GM18505 (cell line): ENCODE results near the gene HDDC2.

ENCODE experiments used
- ATAC-seq: cut with Tn5 transposase; IDR thresholded peaks from one replicate; pipeline ENCODE4 v1.9.1; 2021; ENCODE audit not compliant: unreplicated experiment
- POLR2A ChIP-seq: IDR thresholded peaks from 4 replicates; pipeline ENCODE4 v1.6.1; 2011; ENCODE audit warnings: borderline replicate concordance; ENCODE audit not compliant: insufficient read depth, insufficient read length; ENCODE audit errors: extremely low read depth

HDDC2 gene

GRCh38 chr6:125251516-125252220 is 50.1 kb downstream of the HDDC2 start:
- TF ChIP-seq POLR2A: no peak
- ATAC-seq: no peak

GRCh38 chr6:125250511-125250910 is 51.3 kb downstream of the HDDC2 start:
- no peak for ATAC-seq
- TF ChIP-seq POLR2A: no peak

GRCh38 chr6:125248136-125248535 is 53.6 kb downstream of the HDDC2 start:
- ATAC-seq: no peak

GRCh38 chr6:125246566-125246965 is 55.2 kb downstream of the HDDC2 start:
- TF ChIP-seq POLR2A: no peak
- no peak for ATAC-seq

More at GRCh38 chr6:125248136-125248535, 53.6 kb downstream of the HDDC2 start:
- TF ChIP-seq POLR2A: no peak

- no peak for ATAC-seq
- no peak for TF ChIP-seq POLR2A
These were observed 56.1 kb downstream of the HDDC2 start for GRCh38 chr6:125245523-125246264.

GRCh38 chr6:125245109-125245508 is 56.7 kb downstream of the HDDC2 start:
- TF ChIP-seq POLR2A: no peak
- no peak for ATAC-seq

- no peak for TF ChIP-seq POLR2A
- no peak for ATAC-seq
These were observed 64.0 kb downstream of the HDDC2 start for GRCh38 chr6:125237764-125238163.

GRCh38 chr6:125236536-125237327 is 65.0 kb downstream of the HDDC2 start:
- no peak for ATAC-seq
- no peak for TF ChIP-seq POLR2A

- no peak for TF ChIP-seq POLR2A
These were observed 68.6 kb downstream of the HDDC2 start for GRCh38 chr6:125233202-125233601.

GRCh38 chr6:125232466-125232865 is 69.3 kb downstream of the HDDC2 start:
- no peak for TF ChIP-seq POLR2A
- ATAC-seq: no peak

More at GRCh38 chr6:125233202-125233601, 68.6 kb downstream of the HDDC2 start:
- ATAC-seq: no peak

- no peak for TF ChIP-seq POLR2A
- ATAC-seq: no peak
These were observed 70.0 kb downstream of the HDDC2 start for GRCh38 chr6:125231574-125232343.

- ATAC-seq: no peak
- TF ChIP-seq POLR2A: no peak
These were observed 70.6 kb downstream of the HDDC2 start for GRCh38 chr6:125231133-125231532.

GRCh38 chr6:125230674-125231073 is 71.1 kb downstream of the HDDC2 start:
- ATAC-seq: no peak
- TF ChIP-seq POLR2A: no peak
